GM12875 (cell line): ENCODE results near the gene IGFBP7.

Experiments used
- H3K4me3 ChIP-seq: one replicate; pipeline ENCODE4 v1.5.1; 2011; ENCODE audit warnings: low read depth, low read length, control low read depth
- CTCF ChIP-seq: IDR thresholded peaks from 2 replicates; pipeline ENCODE4 v1.5.1; 2011; ENCODE audit warnings: low read depth, mild to moderate bottlenecking, control low read depth, inconsistent platforms, low read length, moderate library complexity, borderline replicate concordance; ENCODE audit not compliant: insufficient read depth

The IGFBP7 gene

DNA sequence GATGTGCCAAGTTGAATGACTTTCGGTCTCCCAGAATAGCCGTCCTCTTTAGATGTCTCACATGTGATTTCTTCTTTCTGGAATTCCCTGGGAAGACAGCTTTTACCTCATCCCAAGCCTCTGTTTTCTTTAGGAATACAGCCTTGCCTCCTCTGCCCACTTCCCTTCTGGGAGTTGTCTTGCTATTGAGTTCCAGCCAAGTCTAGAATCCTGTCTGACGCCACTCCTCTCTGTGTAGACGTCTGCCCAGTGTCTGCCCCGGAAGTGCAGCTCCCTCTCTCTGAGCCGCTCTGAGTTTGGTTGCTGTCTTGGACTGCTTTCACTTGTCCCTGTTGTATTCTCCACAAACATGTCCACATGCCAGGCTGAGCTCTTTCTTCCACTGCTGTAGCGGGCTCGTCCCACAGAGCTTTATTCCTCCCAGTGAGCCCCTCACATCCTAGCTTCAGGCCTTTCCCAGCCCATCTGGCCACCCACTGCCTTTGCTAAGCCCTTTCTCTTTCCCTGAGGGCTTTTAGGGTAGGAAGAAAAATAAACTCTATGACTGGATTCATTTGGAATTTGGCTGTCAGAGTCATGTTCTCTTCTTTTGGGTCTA lies 9.0 kb upstream of the IGFBP7 start:
- H3K4me3 ChIP-seq, result no peak overlapping the region
- TF ChIP-seq CTCF, result no peak

- no peak overlapping the region for H3K4me3 ChIP-seq
- no peak for TF ChIP-seq CTCF
Measured at GRCh38 chr4:57117491-57117890, 7.3 kb upstream of the IGFBP7 start.

DNA sequence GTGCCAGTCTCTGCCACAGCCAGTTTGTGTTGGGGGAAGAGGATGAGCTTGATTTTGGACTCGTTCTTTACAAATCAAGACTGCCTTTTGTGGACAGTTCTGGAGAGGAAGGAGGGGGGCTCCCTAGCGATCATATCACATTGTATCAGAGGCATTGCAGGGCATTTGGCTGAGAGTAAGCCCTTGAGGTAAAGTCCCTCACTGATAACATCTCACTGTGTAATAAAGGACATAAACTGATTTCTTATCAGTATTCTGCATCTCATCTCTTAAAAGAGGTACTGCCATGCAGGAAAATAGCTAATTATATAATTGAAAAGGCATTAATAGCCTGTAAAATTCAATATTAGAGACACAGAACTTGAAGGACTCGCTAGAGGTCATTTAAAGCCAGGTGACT lies 6.1 kb upstream of the IGFBP7 start:
- no peak for TF ChIP-seq CTCF
- no peak overlapping the region for H3K4me3 ChIP-seq

- no peak overlapping the region for H3K4me3 ChIP-seq
- no peak for TF ChIP-seq CTCF
Measured at GRCh38 chr4:57114973-57115372, 4.8 kb upstream of the IGFBP7 start.

GRCh38 chr4:57113870-57114269 lies 3.7 kb upstream of the IGFBP7 start:
- H3K4me3 ChIP-seq, result no peak overlapping the region
- TF ChIP-seq CTCF, result no peak

DNA sequence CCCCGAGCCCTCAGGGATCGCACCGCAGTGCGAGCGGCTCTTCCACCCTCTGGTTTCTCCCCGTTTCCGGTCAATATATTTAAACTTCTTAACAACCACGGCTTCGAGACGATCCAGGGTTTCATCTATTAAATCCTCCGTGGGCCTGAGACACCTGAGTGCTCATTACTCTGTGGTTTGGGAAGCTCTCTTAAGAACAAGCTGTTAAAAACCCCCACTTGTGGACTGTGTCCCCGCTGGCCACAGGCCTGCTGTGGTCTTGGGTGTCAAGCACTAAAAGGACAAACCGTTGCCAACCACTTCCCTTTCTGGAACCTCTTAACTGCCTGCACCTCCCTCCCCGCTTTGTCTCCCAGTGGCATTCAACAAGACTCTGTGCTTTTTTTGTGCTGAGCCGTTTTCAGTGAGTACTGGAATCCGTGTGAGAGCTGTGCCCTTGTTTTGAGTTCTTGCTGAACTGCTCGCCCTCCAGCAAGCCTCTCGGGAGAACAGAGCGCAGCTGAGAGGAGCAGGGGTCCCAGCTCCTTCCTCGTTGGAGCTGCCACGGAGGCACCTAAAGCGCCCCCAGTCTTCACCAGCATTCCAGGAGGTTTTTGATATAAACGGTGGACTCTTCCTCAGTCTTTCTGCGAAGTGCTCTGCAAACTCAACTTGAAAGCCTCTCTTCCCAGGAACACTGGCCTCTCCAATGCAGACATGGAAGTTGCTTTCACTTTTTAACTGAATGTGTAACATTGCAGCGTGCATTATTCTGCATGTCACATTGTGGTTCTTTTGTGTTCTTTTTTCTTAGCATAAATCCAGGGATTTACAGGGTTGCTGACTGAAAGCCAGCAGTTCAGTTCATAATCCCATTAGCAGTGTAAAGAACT lies 691 bp upstream of the IGFBP7 start:
- H3K4me3 ChIP-seq, result no peak overlapping the region
- no peak for TF ChIP-seq CTCF

- H3K4me3 ChIP-seq, result no peak overlapping the region
- TF ChIP-seq CTCF, result no peak
Measured at GRCh38 chr4:57109411-57109846, 756 bp downstream of the IGFBP7 start.
